Peyer's patch (tissue), 4 donors: ENCODE measurements around the gene ZNF275.

ENCODE experiments used
- CTCF ChIP-seq, 6 experiments: fragments of 450-650 bp in 4 of 6; fragments of 200-600 bp in 2 of 6; sonication (generic) in 1 of 6; IDR thresholded peaks; one replicate each; pipeline ENCODE4 v1.5.1; 2017 to 2019; ENCODE audit warnings: antibody characterized with exemption in 6 of 6, mild to moderate bottlenecking in 3 of 6, moderate library complexity in 1 of 6
- POLR2A ChIP-seq, 2 donors: fragments of 450-650 bp; IDR thresholded peaks; one replicate each; pipeline ENCODE4 v1.5.1; 2017; ENCODE audit warnings: antibody characterized with exemption in 2 of 2, mild to moderate bottlenecking in 2 of 2, moderate library complexity in 2 of 2

DNA sequence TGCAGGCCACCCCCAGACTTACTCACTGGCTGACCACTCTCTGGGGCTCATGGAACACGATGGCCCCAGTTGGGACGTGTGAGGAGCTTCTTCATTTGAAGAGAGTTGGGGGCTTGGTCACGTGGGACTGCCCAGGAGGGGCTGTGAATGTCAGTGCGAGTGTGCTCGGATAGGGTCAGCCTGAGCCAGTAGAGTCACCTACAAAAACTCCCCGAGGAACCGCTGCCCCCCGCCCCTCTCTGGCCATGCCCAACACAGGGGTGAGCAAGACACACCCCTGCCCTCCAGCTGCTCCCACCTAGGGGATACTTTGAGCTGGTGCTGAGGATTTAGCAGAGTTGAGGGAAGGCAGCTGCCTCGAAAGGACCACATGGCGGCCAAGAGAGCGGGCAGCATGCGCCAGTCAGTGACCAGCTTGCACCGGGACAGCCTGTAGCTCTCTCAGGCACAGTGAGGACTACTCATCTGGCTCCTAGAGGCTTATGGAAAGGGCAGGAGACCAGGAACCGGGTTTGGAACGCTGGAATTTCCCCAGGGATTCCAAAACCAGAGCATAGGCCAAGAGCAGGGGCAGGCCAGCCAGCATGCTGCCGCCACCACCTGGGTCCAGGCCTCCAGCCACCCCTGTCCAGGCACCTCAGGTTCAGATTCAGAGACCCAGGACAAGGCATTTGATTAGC is 58.8 kb downstream of the ZNF275 start:
- TF ChIP-seq CTCF (IDR thresholded peaks at IDR 0.05): no peak
- no peak for TF ChIP-seq POLR2A (IDR thresholded peaks at IDR 0.05)
